SK-N-SH (cell line): ENCODE data around the gene ARID1A. TPM values are rescaled to one million over a fixed set of nuclear protein-coding genes. Genes with fewer than 3 reads are reported as not detected.

ENCODE experiments used
- CTCF ChIA-PET: fragments of 300-600, 350-600 bp; formaldehyde crosslinking; extraction: SDS; loops from one replicate; lab custom pipeline; 2021; lab: Yijun Ruan, JAX
- POLR2A ChIA-PET: fragments of 350-600 bp; sonication (Branson Sonifier 250); formaldehyde crosslinking; extraction: SDS; loops from one replicate; lab custom pipeline; 2020; ENCODE audit warnings: antibody characterized with exemption, inconsistent platforms; lab: Yijun Ruan, JAX
- DNase-seq: peaks from one replicate; pipeline ENCODE4 v3.0.0; 2012
- H2AFZ ChIP-seq: fragments of 200-600 bp; sonication (generic); 2 replicates; pipeline ENCODE4 v1.8.1; 2016; ENCODE audit warnings: antibody characterized with exemption, mild to moderate bottlenecking, low read depth
- H3F3A ChIP-seq: fragments of 200-600 bp; sonication (generic); replicated peaks from 2 replicates; pipeline ENCODE3; 2016; ENCODE audit warnings: antibody characterized with exemption, mild to moderate bottlenecking; ENCODE audit not compliant: insufficient read depth
- H3K27ac ChIP-seq, 2 experiments: fragments of 200-500 bp in 1 of 2; fragments of 200-600 bp in 1 of 2; sonication (Bioruptor generic) in 1 of 2; sonication (generic), shearing (Covaris generic) in 1 of 2; 2 replicates each; pipeline versions ENCODE4 v1.5.1 to v1.6.1; 2014 to 2016; ENCODE audit warnings: low read depth in 2 of 2, inconsistent platforms in 1 of 2, low read length in 1 of 2, mild to moderate bottlenecking in 1 of 2, mixed read lengths in 1 of 2
- H3K27me3 ChIP-seq: fragments of 200-600 bp; sonication (generic), shearing (Covaris generic); 2 replicates; pipeline ENCODE4 v1.6.1; 2016; ENCODE audit warnings: mixed run types; ENCODE audit not compliant: insufficient read depth
- H3K36me3 ChIP-seq, 2 experiments: fragments of 200-500 bp in 1 of 2; fragments of 200-600 bp in 1 of 2; sonication (Bioruptor generic) in 1 of 2; sonication (generic) in 1 of 2; replicated peaks in 1 of 2; 2 replicates each; pipeline versions ENCODE3 to v1.5.1; 2014 to 2016; ENCODE audit warnings: low read length in 1 of 2, mild to moderate bottlenecking in 1 of 2; ENCODE audit not compliant: insufficient read depth in 2 of 2, control insufficient read depth in 1 of 2
- H3K4me1 ChIP-seq, 2 experiments: fragments of 200-500 bp in 1 of 2; fragments of 200-600 bp in 1 of 2; sonication (Bioruptor generic) in 1 of 2; sonication (generic), shearing (Covaris generic) in 1 of 2; 2 replicates each; pipeline versions ENCODE4 v1.5.1 to v1.6.1; 2014 to 2016; ENCODE audit warnings: low read depth in 1 of 2, low read length in 1 of 2, mixed run types in 1 of 2; ENCODE audit not compliant: insufficient read depth in 2 of 2, control insufficient read depth in 1 of 2
- H3K4me2 ChIP-seq: fragments of 200-600 bp; sonication (generic), shearing (Covaris generic); 2 replicates; pipeline ENCODE4 v1.6.1; 2017; ENCODE audit warnings: mixed run types
- H3K4me3 ChIP-seq, 2 experiments: fragments of 200-500 bp in 1 of 2; fragments of 200-600 bp in 1 of 2; sonication (Bioruptor generic) in 1 of 2; sonication (generic), shearing (Covaris generic) in 1 of 2; 2 replicates each; pipeline versions ENCODE4 v1.5.1 to v1.8.1; 2014 to 2016; ENCODE audit warnings: low read depth in 2 of 2, inconsistent platforms in 1 of 2, low read length in 1 of 2, mild to moderate bottlenecking in 1 of 2, mixed read lengths in 1 of 2, moderate library complexity in 1 of 2
- H3K79me2 ChIP-seq: fragments of 200-600 bp; sonication (generic); 2 replicates; pipeline ENCODE4 v1.8.1; 2017; ENCODE audit warnings: mild to moderate bottlenecking; ENCODE audit not compliant: insufficient read depth
- H3K9ac ChIP-seq: fragments of 200-600 bp; sonication (generic); 2 replicates; pipeline ENCODE4 v1.6.1; 2017; ENCODE audit warnings: mixed run types
- H3K9me2 ChIP-seq: fragments of 200-600 bp; sonication (generic); 2 replicates; pipeline ENCODE4 v1.6.1; 2017; ENCODE audit warnings: mixed run types
- H3K9me3 ChIP-seq: fragments of 200-600 bp; sonication (generic); 2 replicates; pipeline ENCODE4 v1.6.1; 2017; ENCODE audit warnings: mixed run types, mild to moderate bottlenecking, moderate library complexity
- H4K20me1 ChIP-seq: fragments of 200-600 bp; sonication (generic); 2 replicates; pipeline ENCODE4 v1.6.1; 2017; ENCODE audit warnings: mild to moderate bottlenecking, mixed run types; ENCODE audit not compliant: insufficient read depth
- EP300 ChIP-seq, 2 experiments: IDR thresholded peaks; 2 replicates each; pipeline versions ENCODE4 v1.4.0 to v1.6.1; 2012; ENCODE audit warnings: borderline replicate concordance in 1 of 2, low read depth in 1 of 2, low read length in 1 of 2
- FOSL2 ChIP-seq: IDR thresholded peaks from 2 replicates; pipeline ENCODE4 v1.4.0; 2012; ENCODE audit warnings: low read depth, mild to moderate bottlenecking, moderate library complexity, borderline replicate concordance
- FOXJ3 ChIP-seq: sonication (generic); formaldehyde crosslinking; IDR thresholded peaks from 2 replicates; pipeline ENCODE4 v1.5.1; 2020; ENCODE audit warnings: mild to moderate bottlenecking, missing genetic modification reagents
- GABPA ChIP-seq: IDR thresholded peaks from 2 replicates; pipeline ENCODE4 v1.4.0; 2012; ENCODE audit warnings: low read depth, mild to moderate bottlenecking
- MEF2A ChIP-seq: IDR thresholded peaks from 2 replicates; pipeline ENCODE4 v1.4.0; 2012; ENCODE audit warnings: low read depth, borderline replicate concordance
- NFIC ChIP-seq: IDR thresholded peaks from 2 replicates; pipeline ENCODE4 v1.4.0; 2012; ENCODE audit warnings: borderline replicate concordance
- NRF1 ChIP-seq: IDR thresholded peaks from 2 replicates; pipeline ENCODE4 v1.6.1; 2012; ENCODE audit warnings: low read depth, mild to moderate bottlenecking, low read length
- POLR2AphosphoS5 ChIP-seq: IDR thresholded peaks from 2 replicates; pipeline ENCODE4 v1.6.1; 2012; ENCODE audit warnings: low read depth, low read length
- RAD21 ChIP-seq: IDR thresholded peaks from 2 replicates; pipeline ENCODE4 v1.6.1; 2012; ENCODE audit warnings: mild to moderate bottlenecking, low read length
- SMC3 ChIP-seq: IDR thresholded peaks from 2 replicates; pipeline ENCODE4 v1.6.1; 2012; ENCODE audit warnings: low read depth, low read length, improper control_type of control experiment
- WGBS: methylation state at CpG from one replicate; pipeline ENCODE4 v1.1.6; 2017; ENCODE audit warnings: low lambda C conversion rate; 5-methylcytosine and 5-hydroxymethylcytosine counted together
- polyA plus RNA-seq, 3 experiments: library from polyadenylated mRNA; depleted of rRNA; stranded (reverse); fragments of >200 nt; gene quantifications; 2 replicates each; pipeline ENCODE4 v1.2.3, GENCODE V29; 2012
- TF ChIP-seq, protein P1 (sequence below): IDR thresholded peaks from 2 replicates; pipeline ENCODE4; 2012
- TF ChIP-seq, protein P2 (sequence below): IDR thresholded peaks from 2 replicates; pipeline ENCODE4 v1.4.0; 2012; ENCODE audit warnings: low read depth, borderline replicate concordance
- TF ChIP-seq, protein P3 (sequence below): IDR thresholded peaks from 2 replicates; pipeline ENCODE4 v1.6.1; 2012; ENCODE audit warnings: mild to moderate bottlenecking, low read depth, low read length, moderate library complexity
- TF ChIP-seq, protein P4 (sequence below): fragments of 150-350 bp; IDR thresholded peaks from 2 replicates; pipeline ENCODE4 v1.6.1; 2017; ENCODE audit warnings: antibody characterized with exemption, low read length, low read depth, borderline replicate concordance
- TF ChIP-seq, protein P5 (sequence below): IDR thresholded peaks from 2 replicates; pipeline ENCODE4 v1.4.0; 2012; ENCODE audit warnings: low read depth, borderline replicate concordance

Gene ARID1A
- polyA plus RNA-seq, 1 of the 3 experiments (the other 2 are of a cell fraction), result 26.5 TPM

DNA sequence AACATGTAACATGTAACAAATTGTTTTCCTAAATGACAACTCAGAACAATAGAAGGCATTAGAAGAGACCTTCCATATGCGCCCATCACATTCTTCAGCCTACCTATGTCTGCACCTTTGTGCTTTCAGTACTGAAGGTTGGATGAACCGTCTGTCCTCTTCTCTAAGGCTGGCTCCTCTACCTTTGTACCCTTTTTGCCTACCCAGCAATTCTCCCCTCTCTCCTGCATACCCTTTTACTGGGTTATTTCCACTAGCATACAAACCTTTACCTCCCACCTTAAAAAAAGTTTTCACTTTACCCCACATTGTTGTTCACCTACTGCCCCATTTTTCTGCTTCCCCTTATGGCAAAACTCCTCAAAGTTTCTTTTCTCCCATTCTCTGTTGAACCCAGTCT is 97.1 kb downstream of the ARID1A start:
- Histone ChIP-seq H3K9me2 (no peaks in the 10 kb centered on the region), H3K4me1 (peaks cover 0 to 6% of the 10 kb centered on the region in 2 experiments; a peak in 2 of 4 replicates), H3K9ac (no peak overlapping the region), H3K27ac (no peak overlapping the region), H3K9me3 (no peaks in the 10 kb centered on the region), H3K79me2 (peaks cover 7% of the 10 kb centered on the region; the same call in 1 of the 2 replicates), H3K27me3 (no peaks in the 10 kb centered on the region), H3F3A (peaks cover 6% of the 10 kb centered on the region), H3K4me2 (no peak overlapping the region), H3K36me3 (peaks cover 9 to 20% of the 10 kb centered on the region in 2 experiments), H3K4me3 (no peak overlapping the region), H2AFZ (no peak overlapping the region), H4K20me1 (no peaks in the 10 kb centered on the region)
- 100% methylated on average over 2 of the region's 2 CpGs for WGBS
- CTCF ChIA-PET, result interaction anchor here (6.2 kb wide), 1 partner anchor 190 kb away, joined by 311 read pairs; no protein-coding TSS in a partner anchor
- POLR2A ChIA-PET, result no interaction called here
- no peak for DNase-seq
- TF ChIP-seq POLR2AphosphoS5, result no peak
- TF ChIP-seq EP300 (IDR thresholded peaks at IDR 0.05; ENCODE audit: borderline replicate concordance in 1 of 2, low read depth in 1 of 2, low read length in 1 of 2), result no peak
- TF ChIP-seq FOXJ3 (CRISPR knock-in tag), result no peak
- TF ChIP-seq FOSL2, result no peak

DNA sequence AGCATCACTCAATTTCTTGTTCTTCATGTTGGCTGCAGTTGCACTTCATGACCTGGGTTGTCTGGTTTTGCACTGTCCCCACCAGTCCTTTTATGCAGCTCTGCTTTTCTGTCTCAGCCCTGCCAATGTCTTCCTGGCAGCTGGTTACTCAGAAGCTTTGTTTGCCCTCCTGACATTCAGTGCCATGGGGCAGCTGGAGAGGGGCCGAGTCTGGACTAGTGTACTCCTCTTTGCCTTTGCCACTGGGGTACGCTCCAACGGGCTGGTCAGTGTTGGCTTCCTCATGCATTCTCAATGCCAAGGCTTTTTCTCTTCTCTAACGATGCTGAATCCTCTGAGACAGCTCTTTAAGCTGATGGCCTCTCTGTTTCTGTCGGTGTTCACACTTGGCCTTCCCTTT is 98.6 kb downstream of the ARID1A start:
- no peak for TF ChIP-seq RAD21
- no peak for TF ChIP-seq NFIC
- no peak for TF ChIP-seq MEF2A
- TF ChIP-seq, protein P1, sequence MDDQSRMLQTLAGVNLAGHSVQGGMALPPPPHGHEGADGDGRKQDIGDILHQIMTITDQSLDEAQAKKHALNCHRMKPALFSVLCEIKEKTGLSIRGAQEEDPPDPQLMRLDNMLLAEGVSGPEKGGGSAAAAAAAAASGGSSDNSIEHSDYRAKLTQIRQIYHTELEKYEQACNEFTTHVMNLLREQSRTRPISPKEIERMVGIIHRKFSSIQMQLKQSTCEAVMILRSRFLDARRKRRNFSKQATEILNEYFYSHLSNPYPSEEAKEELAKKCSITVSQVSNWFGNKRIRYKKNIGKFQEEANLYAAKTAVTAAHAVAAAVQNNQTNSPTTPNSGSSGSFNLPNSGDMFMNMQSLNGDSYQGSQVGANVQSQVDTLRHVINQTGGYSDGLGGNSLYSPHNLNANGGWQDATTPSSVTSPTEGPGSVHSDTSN, result no peak
- no peak for TF ChIP-seq SMC3
- TF ChIP-seq, protein P2, sequence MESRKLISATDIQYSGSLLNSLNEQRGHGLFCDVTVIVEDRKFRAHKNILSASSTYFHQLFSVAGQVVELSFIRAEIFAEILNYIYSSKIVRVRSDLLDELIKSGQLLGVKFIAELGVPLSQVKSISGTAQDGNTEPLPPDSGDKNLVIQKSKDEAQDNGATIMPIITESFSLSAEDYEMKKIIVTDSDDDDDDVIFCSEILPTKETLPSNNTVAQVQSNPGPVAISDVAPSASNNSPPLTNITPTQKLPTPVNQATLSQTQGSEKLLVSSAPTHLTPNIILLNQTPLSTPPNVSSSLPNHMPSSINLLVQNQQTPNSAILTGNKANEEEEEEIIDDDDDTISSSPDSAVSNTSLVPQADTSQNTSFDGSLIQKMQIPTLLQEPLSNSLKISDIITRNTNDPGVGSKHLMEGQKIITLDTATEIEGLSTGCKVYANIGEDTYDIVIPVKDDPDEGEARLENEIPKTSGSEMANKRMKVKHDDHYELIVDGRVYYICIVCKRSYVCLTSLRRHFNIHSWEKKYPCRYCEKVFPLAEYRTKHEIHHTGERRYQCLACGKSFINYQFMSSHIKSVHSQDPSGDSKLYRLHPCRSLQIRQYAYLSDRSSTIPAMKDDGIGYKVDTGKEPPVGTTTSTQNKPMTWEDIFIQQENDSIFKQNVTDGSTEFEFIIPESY, result no peak
- no peak for TF ChIP-seq NRF1
- TF ChIP-seq, protein P3, sequence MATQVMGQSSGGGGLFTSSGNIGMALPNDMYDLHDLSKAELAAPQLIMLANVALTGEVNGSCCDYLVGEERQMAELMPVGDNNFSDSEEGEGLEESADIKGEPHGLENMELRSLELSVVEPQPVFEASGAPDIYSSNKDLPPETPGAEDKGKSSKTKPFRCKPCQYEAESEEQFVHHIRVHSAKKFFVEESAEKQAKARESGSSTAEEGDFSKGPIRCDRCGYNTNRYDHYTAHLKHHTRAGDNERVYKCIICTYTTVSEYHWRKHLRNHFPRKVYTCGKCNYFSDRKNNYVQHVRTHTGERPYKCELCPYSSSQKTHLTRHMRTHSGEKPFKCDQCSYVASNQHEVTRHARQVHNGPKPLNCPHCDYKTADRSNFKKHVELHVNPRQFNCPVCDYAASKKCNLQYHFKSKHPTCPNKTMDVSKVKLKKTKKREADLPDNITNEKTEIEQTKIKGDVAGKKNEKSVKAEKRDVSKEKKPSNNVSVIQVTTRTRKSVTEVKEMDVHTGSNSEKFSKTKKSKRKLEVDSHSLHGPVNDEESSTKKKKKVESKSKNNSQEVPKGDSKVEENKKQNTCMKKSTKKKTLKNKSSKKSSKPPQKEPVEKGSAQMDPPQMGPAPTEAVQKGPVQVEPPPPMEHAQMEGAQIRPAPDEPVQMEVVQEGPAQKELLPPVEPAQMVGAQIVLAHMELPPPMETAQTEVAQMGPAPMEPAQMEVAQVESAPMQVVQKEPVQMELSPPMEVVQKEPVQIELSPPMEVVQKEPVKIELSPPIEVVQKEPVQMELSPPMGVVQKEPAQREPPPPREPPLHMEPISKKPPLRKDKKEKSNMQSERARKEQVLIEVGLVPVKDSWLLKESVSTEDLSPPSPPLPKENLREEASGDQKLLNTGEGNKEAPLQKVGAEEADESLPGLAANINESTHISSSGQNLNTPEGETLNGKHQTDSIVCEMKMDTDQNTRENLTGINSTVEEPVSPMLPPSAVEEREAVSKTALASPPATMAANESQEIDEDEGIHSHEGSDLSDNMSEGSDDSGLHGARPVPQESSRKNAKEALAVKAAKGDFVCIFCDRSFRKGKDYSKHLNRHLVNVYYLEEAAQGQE, result no peak
- no peak for TF ChIP-seq GABPA
- no peak for TF ChIP-seq EP300 (IDR thresholded peaks at IDR 0.05; ENCODE audit: borderline replicate concordance in 1 of 2, low read depth in 1 of 2, low read length in 1 of 2)
- TF ChIP-seq, protein P4, sequence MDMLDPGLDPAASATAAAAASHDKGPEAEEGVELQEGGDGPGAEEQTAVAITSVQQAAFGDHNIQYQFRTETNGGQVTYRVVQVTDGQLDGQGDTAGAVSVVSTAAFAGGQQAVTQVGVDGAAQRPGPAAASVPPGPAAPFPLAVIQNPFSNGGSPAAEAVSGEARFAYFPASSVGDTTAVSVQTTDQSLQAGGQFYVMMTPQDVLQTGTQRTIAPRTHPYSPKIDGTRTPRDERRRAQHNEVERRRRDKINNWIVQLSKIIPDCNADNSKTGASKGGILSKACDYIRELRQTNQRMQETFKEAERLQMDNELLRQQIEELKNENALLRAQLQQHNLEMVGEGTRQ, result no peak
- TF ChIP-seq, protein P5, sequence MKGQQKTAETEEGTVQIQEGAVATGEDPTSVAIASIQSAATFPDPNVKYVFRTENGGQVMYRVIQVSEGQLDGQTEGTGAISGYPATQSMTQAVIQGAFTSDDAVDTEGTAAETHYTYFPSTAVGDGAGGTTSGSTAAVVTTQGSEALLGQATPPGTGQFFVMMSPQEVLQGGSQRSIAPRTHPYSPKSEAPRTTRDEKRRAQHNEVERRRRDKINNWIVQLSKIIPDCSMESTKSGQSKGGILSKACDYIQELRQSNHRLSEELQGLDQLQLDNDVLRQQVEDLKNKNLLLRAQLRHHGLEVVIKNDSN, result no peak
- H3K4me1 ChIP-seq, result peaks cover 0 to 5% of the 10 kb centered on the region in 2 experiments; a peak in 2 of 4 replicates
- ChIA-PET CTCF (interaction anchor here (1.0 to 3.5 kb wide), 4 partner anchors 16 to 197 kb away, joined by 3 to 16 read pairs (median 7); no protein-coding TSS in a partner anchor), POLR2A (no interaction called here)
- 95% methylated on average over 5 of the region's 5 CpGs for WGBS
- H3F3A ChIP-seq, result peaks cover 5% of the 10 kb centered on the region
- peaks cover 9 to 20% of the 10 kb centered on the region in 2 experiments for H3K36me3 ChIP-seq
- no peaks in the 10 kb centered on the region for H3K27me3 ChIP-seq
- DNase-seq, result no peak
- H3K79me2 ChIP-seq, result no peaks in the 10 kb centered on the region
- no peak overlapping the region for H3K4me3 ChIP-seq
- no peaks in the 10 kb centered on the region for H4K20me1 ChIP-seq
- no peaks in the 10 kb centered on the region for H3K9me2 ChIP-seq
- H3K9me3 ChIP-seq, result no peaks in the 10 kb centered on the region
- no peak overlapping the region for H2AFZ ChIP-seq
- no peak overlapping the region for H3K4me2 ChIP-seq
- H3K27ac ChIP-seq, result no peak overlapping the region
- no peak overlapping the region for H3K9ac ChIP-seq
